Stimulated activated memory B cell treated with anti-CD40 and anti-IgM and Interleukin-4, amounts not matched to agents 10 μg/mL and 1 μg/mL and 100 μg/mL, for 72 hours (primary cell): ENCODE data around the gene ARAP2.
A peak's percentile ranks its signal among the peaks of the same experiment; 100 is the strongest.

ENCODE experiments used
- ATAC-seq: fragments of 150-1000 bp; cut with Tn5 transposase; 2 replicates; pipeline ENCODE4 v1.10.0; 2021
- H3K27ac Mint-ChIP-seq: one replicate; pipeline ENCODE4 v1.8.0; 2022; ENCODE audit warnings: mild to moderate bottlenecking, mixed read lengths
- H3K27me3 Mint-ChIP-seq: one replicate; pipeline ENCODE4 v1.8.0; 2022; ENCODE audit warnings: mixed read lengths
- H3K36me3 Mint-ChIP-seq: one replicate; pipeline ENCODE4 v1.8.0; 2022; ENCODE audit warnings: mixed read lengths
- H3K4me1 Mint-ChIP-seq: one replicate; pipeline ENCODE4 v1.8.0; 2022; ENCODE audit warnings: mixed read lengths
- H3K4me3 Mint-ChIP-seq: one replicate; pipeline ENCODE4 v1.8.0; 2022; ENCODE audit warnings: mild to moderate bottlenecking, moderate library complexity, mixed read lengths
- H3K9me3 Mint-ChIP-seq: one replicate; pipeline ENCODE4 v1.8.0; 2022; ENCODE audit warnings: mixed read lengths

ARAP2 gene

GRCh38 chr4:36042122-36042970 is 202.0 kb downstream of the ARAP2 start:
- Mint-ChIP-seq H3K4me3 (no peak overlapping the region), H3K9me3 (peaks cover 4% of the 10 kb centered on the region), H3K27me3 (no peaks in the 10 kb centered on the region), H3K36me3 (peaks cover 45% of the 10 kb centered on the region), H3K4me1 (no peaks in the 10 kb centered on the region), H3K27ac (no peak overlapping the region)
- ATAC-seq = no peak

GRCh38 chr4:36041340-36041739 is 203.0 kb downstream of the ARAP2 start:
- Mint-ChIP-seq H3K9me3 (peaks cover 4% of the 10 kb centered on the region), H3K36me3 (peaks cover 49% of the 10 kb centered on the region), H3K4me1 (no peaks in the 10 kb centered on the region), H3K27ac (no peak overlapping the region), H3K4me3 (no peak overlapping the region), H3K27me3 (no peaks in the 10 kb centered on the region)
- no peak for ATAC-seq

GRCh38 chr4:36039026-36039425 is 205.3 kb downstream of the ARAP2 start:
- Mint-ChIP-seq H3K27me3 (no peaks in the 10 kb centered on the region), H3K4me1 (no peaks in the 10 kb centered on the region), H3K4me3 (no peak overlapping the region), H3K36me3 (peaks cover 40% of the 10 kb centered on the region), H3K27ac (no peak overlapping the region), H3K9me3 (no peaks in the 10 kb centered on the region)
- ATAC-seq = no peak

GRCh38 chr4:36038491-36038890 is 205.8 kb downstream of the ARAP2 start:
- H3K27ac Mint-ChIP-seq = no peak overlapping the region
- no peaks in the 10 kb centered on the region for H3K27me3 Mint-ChIP-seq
- peaks cover 35% of the 10 kb centered on the region for H3K36me3 Mint-ChIP-seq
- ATAC-seq = no peak
- no peaks in the 10 kb centered on the region for H3K4me1 Mint-ChIP-seq
- H3K9me3 Mint-ChIP-seq = no peaks in the 10 kb centered on the region
- H3K4me3 Mint-ChIP-seq = no peak overlapping the region

GRCh38 chr4:36037127-36037526 is 207.2 kb downstream of the ARAP2 start:
- Mint-ChIP-seq H3K4me1 (no peaks in the 10 kb centered on the region), H3K4me3 (no peak overlapping the region), H3K27me3 (no peaks in the 10 kb centered on the region), H3K27ac (no peak overlapping the region), H3K9me3 (peaks cover 6% of the 10 kb centered on the region), H3K36me3 (peaks cover 32% of the 10 kb centered on the region)
- no peak for ATAC-seq

- H3K4me3 Mint-ChIP-seq = no peak overlapping the region
- no peaks in the 10 kb centered on the region for H3K27me3 Mint-ChIP-seq
- H3K36me3 Mint-ChIP-seq = no peaks in the 10 kb centered on the region
- no peak for ATAC-seq
- H3K9me3 Mint-ChIP-seq = peaks cover 6% of the 10 kb centered on the region
- H3K4me1 Mint-ChIP-seq = no peaks in the 10 kb centered on the region
- H3K27ac Mint-ChIP-seq = no peak overlapping the region
Observed at GRCh38 chr4:36029951-36030350, 214.4 kb downstream of the ARAP2 start.

GRCh38 chr4:36027203-36027602 is 217.1 kb downstream of the ARAP2 start:
- H3K9me3 Mint-ChIP-seq = no peaks in the 10 kb centered on the region
- H3K4me3 Mint-ChIP-seq = no peak overlapping the region
- H3K4me1 Mint-ChIP-seq = no peaks in the 10 kb centered on the region
- no peaks in the 10 kb centered on the region for H3K27me3 Mint-ChIP-seq
- H3K27ac Mint-ChIP-seq = no peak overlapping the region
- ATAC-seq = peak; percentile 8
- H3K36me3 Mint-ChIP-seq = no peaks in the 10 kb centered on the region

GRCh38 chr4:36026348-36026880 is 217.9 kb downstream of the ARAP2 start:
- H3K27me3 Mint-ChIP-seq = no peaks in the 10 kb centered on the region

GRCh38 chr4:36024901-36025660 is 219.2 kb downstream of the ARAP2 start:
- H3K4me3 Mint-ChIP-seq = no peak overlapping the region
- H3K27ac Mint-ChIP-seq = no peak overlapping the region
- no peak for ATAC-seq
- no peaks in the 10 kb centered on the region for H3K36me3 Mint-ChIP-seq
- H3K9me3 Mint-ChIP-seq = no peaks in the 10 kb centered on the region
- H3K27me3 Mint-ChIP-seq = no peaks in the 10 kb centered on the region
- H3K4me1 Mint-ChIP-seq = no peaks in the 10 kb centered on the region

More at GRCh38 chr4:36026348-36026880, 217.9 kb downstream of the ARAP2 start:
- no peaks in the 10 kb centered on the region for H3K9me3 Mint-ChIP-seq
- no peaks in the 10 kb centered on the region for H3K36me3 Mint-ChIP-seq
- no peaks in the 10 kb centered on the region for H3K4me1 Mint-ChIP-seq
- peak; percentile 20 for ATAC-seq
- no peak overlapping the region for H3K4me3 Mint-ChIP-seq
- no peak overlapping the region for H3K27ac Mint-ChIP-seq

- Mint-ChIP-seq H3K36me3 (no peaks in the 10 kb centered on the region), H3K27me3 (no peaks in the 10 kb centered on the region), H3K27ac (no peak overlapping the region), H3K4me3 (no peak overlapping the region), H3K4me1 (no peaks in the 10 kb centered on the region), H3K9me3 (no peaks in the 10 kb centered on the region)
- no peak for ATAC-seq
Observed at GRCh38 chr4:36020351-36020750, 224.0 kb downstream of the ARAP2 start.
